GM19463 (cell line): ENCODE results near the gene KRABD2.
"Not testable (repeated sequence)": the region's sequence is repeated elsewhere in the genome, so short reads cannot be mapped to it uniquely, and the experiment has no call there.

Experiments used
- ATAC-seq: cut with Tn5 transposase; IDR thresholded peaks from one replicate; pipeline ENCODE4 v1.9.1; 2021; ENCODE audit warnings: mild to moderate bottlenecking, moderate library complexity; ENCODE audit not compliant: unreplicated experiment

KRABD2 gene

DNA sequence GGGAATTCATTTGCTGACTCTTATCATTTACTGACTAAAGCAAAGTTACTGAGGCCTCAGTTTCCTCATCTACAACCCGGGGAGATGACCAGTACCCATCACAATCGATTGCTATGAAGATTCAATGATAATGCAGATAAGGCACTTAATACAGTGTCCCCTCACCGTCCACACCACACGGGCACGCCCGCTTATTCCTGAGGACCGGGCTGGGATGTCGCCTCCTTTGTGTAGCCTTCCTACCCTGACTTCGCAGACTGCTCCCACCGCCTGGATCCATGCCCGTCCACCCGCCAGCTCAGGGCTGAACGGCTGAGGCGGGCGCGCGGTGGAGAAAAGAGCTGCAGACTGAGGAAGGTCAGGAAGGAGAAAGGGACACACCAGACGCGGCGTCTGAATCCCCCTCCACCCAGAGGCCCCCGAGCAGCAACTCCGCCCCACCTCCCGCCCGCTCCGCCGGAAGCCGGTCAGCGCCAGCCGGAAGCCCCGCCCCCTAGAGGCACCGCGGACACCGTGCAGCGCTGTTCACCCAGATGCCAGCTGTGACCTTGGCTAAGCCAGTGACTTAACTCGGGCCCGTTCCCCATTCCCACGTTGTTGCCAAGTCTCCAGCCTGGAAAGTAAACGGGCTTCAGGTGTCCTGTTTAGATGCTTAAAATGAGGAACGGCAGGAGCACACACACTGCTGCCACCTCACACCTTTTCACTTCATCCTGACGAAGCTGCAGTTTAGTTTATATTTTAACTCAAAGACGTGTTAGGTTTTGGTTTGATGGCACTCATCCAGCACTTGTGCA, at the start of gene KRABD2:
KRABD2 (minus strand) TSS at position 434 of the 797 bp plus-strand sequence.
- ATAC-seq = peak; percentile 95

DNA sequence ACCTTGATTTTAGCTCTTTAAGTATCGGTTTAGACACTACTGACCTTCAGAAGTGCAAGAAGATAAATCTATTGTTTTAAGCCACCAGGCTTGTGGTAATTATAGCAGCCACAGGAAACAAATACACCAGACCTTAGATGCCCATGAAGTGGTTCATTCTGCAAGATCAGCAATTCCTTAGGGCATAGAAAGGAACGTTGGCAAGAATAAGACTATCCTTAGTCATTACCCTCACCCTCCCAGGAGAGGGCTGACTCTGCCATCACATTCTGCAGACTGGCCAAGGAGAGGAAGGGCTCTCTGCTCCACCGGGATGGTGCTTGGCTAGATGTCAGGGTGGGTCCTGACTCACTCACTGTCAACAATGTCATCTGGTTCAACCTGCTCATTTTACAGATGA, 45.1 kb upstream of the KRABD2 start:
- ATAC-seq = no peak

DNA sequence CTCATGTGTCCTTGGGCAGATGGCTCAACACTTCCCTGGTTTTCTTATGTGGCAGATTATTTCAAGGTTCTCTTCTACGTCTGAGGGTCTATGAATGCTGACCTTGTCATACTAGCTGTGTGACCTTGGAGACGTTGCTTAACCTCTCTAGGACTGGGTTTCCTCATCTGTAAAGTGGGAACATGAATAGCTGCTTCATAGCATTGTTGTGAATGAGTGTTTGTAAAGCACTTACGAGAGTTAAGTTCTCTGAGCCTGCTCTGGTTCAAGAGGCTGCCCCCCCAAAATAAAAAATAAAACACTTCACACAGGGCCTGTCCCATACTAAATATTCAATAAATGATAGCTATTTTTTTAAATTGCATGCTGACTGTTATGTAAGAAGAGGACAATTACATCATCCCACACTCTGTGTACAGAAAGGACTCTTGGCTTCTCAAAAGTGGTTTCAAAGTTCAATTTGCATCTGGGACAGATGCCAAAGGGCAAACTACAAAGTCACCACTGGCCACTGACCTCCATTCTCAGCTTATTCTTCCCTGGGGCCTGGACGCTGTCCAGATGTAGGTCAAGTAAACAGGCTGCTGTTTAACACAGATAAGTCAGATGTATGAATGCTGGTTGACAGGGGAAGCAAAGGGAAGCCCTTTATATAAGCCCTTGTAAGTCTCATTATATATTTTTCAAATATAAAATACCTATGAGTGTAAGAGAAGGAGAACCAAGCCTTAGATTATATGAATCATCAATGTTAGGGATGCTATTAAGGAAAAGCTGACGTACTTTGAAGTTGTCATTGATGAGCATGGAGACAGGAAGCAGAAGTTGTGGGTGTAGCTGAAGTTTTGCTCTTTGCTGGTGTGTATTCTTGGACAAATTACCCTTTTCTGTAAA, 43.8 kb upstream of the KRABD2 start:
- no peak for ATAC-seq

DNA sequence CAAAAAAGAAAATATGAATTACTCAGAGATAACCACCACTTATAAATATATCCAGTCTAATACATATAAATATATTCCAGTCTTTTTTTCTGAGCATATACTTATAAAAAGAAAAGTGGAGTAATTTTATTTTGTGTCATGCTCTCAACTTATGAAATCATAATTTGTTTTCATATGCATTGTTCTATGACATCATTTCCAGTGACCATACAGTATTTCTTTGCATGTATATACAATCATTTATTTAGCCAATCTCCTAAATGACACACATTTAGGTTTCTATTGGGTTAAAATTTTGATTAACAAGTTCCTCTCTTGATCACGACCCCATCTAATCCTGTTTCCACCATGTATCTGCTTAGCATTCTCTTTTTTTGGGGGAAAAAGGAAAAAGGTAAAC, 42.8 kb upstream of the KRABD2 start:
- ATAC-seq = no peak

DNA sequence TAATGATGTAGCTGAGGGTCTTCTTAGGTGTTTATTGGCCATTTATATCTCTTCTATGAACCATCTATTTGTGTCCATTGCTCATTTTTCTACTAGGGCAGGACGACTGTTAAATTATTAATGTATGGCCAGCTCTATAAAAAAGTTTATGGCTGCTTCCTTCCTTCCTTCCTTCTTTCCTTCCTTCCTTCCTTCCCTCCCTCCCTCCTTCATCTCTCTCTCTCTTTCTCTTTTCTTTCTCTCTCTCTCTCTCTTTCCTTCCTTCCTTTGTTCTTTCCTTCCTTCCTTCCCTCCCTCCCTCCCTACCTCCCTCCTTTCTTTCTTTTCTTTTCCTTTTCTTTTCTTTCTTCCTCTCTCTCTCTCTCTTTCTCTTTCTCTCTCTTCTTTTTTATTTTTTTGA, 42.0 kb upstream of the KRABD2 start:
- ATAC-seq = no peak

DNA sequence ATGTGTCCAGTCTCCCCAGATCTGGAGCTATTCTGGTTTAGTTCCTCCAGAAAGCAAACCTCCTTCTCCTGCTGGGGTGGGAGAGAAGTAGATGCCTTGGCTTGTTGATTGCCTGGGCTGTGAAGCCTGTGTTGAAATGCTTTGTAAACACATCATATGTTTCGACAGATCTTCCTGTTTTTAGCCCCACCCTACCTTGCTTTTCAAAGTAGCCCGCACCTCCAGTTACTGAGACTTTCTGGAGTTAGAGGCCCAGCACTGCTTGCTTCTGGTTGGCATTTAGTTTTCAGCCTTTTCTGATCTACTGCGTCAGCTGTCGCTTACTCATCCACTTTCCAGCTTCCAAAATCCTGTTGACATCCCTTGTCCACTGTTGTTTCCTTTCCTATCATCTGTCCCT, 41.3 kb upstream of the KRABD2 start:
- ATAC-seq = no peak

DNA sequence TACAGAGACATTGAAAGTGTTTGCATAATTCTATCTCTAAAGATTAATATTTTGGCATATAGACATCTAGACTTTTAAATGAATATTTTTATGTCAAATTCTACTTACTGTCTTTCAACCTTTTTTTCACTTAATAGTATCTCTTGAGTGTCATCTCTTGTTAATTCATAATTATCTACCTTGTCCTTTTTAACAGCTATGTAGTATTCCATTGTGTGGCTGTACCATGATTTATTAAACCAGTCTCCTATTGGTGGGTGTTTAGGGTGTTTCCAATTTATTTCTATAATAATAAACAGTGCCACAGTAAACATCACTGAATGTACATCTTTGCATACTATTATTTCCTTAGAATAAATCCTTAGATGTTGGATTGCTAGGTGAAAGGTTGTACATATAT, 37.4 kb upstream of the KRABD2 start:
- ATAC-seq = no peak

DNA sequence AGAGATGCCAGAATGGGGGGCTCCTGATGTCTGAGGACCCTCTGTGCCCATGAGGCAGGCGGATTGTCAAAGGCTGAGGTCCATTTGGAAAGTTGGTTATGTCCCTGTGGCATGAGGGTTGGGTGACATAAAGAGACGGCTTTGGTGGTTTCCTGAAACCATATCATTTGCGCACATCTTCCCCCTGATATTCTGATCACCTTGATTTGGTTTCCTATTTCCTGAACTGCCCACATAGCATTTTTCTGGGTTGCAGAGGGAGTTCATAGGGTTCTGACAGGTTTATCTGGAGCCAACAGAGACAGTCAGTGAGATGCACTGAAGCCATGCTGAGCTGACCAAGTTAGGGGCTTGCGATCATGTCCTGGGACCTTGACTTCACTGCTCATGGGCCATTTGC, 36.8 kb upstream of the KRABD2 start:
- no peak for ATAC-seq

DNA sequence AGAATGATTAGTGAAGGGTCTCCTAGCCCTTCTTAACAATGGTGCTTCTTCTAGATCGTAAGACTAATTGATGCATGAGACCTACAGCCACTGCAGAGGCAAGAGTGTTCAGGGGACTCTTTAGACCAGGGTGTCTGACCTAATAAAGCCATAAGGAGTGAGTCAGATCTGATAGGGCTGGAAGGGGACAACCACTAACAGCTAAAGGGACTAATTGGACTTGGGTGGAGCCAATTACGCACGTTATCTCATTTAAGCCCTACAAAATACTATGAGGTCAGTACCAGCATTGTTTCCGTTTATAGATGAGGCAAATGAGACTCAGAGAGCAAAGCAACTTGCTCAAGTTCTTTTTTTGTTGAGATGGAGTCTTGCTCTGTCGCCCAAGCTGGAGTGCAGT, 35.6 kb upstream of the KRABD2 start:
- ATAC-seq = no peak

DNA sequence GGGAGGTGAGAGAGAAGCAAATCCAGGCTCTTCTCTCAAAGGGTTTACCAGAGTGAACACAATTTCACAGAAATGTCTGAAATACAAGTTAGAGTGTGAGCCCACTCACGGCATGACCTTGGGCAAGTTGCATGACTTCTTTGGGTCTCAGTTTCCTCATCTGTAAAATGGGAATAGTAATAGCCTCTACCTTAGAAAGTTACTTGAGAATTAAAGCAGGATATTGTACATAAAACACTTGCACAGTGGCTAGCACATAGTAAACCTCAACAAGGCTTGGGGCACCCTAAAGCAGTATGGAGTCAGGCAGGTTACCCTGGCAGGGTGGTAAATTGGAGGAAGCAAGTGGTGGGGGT, 34.4 kb upstream of the KRABD2 start:
- no peak for ATAC-seq

DNA sequence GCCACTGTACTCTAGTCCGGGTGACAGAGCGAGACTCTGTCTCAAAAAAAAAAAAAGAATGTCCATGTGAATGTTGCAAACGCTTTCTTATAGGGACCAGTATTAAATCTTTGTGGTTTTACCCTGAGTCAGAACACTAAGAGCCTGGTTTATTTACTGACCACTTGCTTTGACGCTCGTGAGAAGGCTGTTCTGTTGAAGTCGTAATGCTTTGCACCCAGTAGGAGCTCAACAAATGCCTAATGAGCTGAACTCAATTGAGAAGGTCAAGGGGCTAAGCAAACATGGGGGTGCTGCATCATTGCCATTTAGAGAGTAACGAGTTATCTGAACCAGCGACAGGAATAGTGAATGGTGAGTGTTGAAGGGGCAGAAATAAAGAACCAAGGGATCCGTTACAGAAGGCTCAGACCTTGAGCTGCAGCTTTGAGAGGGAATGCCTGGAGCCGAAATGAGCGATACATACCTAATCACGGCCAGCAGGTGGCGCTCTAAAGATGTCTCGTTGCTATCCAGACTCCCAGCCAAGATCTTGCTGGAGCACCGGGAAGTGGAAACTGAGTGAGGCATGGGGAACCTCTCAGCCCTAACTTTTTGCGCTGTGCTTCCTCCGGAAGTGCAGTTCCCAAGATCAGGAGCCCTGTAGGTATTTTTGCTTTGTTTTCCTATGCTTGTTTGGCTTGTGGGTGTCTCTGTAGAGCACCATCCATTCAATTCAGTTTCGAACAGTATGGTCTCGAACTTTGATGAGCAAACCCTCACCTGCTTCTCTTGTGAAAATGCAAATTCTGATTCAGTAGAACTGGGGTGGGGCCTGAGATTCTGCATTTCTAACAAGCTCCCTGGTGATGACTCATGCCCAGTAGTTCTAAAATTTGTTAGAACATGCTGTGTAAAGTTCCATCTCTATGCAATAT, 33.7 kb upstream of the KRABD2 start:
- ATAC-seq = no peak

DNA sequence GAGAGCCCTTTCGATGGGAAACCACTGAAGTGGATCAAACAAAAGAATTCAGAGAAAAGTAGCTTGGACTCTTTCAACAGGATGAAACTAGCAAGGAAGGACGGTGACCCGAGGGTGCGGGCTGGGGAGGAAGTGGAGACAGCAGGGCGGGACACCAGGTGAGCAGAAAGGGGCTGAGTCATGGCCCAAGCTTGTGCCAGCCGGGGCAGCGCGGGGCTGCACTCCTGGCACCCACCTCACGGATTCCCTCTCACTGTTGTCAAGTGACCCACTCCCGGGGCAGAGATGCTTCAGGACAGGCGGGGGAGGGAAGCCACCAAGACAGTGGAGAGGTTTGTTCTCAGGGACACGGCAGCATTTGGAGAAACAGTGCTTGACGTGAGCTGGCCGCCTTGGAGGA, 31.9 kb upstream of the KRABD2 start:
- ATAC-seq = no peak

DNA sequence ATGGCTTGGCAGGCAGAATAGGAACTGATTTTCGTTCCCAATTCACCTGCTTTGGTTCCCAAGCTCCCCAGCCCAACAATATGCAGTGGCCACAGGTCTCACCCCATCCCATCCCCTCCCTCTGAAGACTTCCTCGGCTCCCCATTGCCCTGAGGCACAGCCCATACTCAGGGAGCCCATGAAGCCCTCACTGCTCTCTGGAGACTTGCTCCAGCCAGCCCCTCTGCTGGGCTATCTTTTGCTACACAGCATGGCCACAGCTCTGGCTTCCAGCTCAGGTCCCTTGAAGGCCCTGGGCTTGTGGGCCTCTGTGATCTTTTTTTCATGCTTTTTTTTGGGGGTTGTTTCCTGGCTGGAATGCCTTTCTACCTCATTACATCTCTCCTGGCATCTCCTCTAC, 29.7 kb upstream of the KRABD2 start:
- no peak for ATAC-seq

DNA sequence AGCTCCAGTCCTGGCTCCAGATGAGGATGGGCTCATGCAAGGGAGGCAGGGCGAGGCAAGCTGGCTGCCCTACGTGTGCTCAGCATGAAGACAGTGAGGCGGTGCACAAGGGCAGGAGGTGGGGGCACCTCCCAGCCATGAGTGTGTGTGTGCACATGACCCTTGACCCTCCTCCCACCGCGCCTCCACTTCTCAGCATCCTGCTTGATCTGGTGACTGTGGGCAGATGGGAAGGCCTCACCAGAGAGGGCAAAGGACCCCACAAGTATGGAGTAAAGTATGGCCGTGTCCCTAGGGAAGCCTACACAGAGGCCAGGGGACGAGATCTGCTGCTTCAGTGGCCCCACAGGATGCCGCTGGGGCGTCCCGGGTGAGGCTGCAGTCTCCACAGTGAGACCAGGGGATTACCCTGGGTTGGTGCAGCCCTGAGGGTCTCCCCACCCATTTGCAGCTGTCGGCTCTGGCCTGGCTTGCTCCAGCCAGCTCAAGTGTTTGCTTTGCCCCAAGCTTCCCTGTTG, 29.1 kb upstream of the KRABD2 start:
- no peak for ATAC-seq

DNA sequence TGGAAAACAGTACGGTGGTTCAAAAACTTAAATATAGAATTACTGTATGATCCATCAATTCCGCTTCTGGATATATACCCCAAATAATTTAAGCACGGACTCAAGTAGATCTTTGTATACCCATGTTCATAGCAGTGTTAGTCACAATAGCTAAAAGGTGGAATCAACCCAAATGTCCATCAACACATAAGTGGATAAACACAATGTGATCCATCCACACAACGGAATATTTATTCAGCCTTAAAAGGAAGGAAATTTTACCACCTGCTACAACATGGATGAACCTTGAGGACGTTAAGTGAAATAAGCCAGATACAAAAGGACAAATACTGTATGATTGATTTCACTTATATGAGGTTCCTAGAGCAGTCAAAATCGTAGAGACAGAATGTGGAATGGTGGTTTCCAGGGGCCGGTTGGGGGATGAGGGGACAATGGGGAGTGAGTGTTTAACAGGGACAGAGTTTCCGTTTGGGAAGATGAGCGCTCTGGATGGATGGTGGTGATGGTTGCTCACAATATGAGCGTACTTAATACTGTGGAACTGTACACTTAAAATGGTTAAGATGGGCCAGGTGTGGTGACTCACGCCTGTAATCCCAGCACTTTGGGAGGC, 26.5 kb upstream of the KRABD2 start:
- ATAC-seq = no peak

DNA sequence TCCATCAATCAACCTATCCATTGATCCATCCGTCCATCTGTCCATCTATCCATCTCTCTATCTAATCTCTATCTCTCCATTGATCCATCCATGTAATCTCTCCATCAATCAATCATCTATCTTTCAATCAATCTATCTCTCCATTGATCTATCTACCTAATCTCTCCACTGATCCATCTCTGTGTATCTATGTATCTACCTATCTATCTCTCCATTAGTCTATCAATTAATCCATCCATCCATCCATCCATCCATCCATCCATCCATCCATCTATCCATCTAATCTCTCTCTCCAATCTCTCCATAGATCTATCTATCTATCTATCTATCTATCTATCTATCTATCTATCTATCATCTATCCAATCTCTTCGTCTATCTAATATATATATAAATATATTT, 24.6 kb upstream of the KRABD2 start:
- ATAC-seq = no peak

DNA sequence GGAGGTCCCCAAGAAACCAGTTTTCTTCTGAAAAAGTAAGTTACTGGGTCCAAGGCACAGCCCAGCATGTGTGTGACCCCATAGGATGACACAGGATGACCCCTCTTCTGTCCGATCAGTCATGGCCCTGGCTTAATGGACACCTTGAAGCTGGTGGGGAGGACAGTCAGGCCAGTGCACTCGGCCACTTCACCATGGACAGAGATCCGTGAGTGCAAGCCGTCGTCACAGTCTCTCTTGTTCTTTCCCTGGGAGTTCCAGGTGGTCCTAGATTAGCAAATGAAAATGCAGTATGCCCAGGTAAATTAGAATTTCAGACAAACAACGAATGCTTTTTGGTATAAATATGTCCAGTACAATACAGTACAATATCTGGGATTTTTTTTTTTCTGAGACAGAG, 22.5 kb upstream of the KRABD2 start:
- ATAC-seq = no peak

DNA sequence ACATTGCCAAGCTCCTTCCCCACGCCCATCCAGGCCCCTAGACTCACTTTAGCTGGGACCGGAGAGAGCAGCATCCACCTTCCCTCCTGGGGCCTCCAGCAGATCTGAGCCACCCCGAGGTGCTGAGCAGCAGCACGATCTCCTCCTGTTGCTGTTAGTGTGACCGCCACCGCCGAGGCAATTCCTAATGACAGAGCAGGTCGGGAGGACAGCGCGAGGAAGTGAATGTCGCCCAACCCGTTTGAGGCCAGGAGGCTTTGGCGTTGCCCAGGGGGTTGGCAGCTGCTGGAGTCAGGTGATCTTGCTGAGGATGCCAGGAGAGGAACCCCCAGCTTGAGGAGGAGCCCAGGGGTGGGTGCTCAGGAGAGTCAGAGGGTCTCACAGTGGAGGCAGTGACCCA, 21.1 kb upstream of the KRABD2 start, which contains the start of gene RNF222:
RNF222 (minus strand) TSS at position 192 of the 400 bp plus-strand sequence. CDS start 4,366 bp downstream, outside the sequence.
- no peak for ATAC-seq

DNA sequence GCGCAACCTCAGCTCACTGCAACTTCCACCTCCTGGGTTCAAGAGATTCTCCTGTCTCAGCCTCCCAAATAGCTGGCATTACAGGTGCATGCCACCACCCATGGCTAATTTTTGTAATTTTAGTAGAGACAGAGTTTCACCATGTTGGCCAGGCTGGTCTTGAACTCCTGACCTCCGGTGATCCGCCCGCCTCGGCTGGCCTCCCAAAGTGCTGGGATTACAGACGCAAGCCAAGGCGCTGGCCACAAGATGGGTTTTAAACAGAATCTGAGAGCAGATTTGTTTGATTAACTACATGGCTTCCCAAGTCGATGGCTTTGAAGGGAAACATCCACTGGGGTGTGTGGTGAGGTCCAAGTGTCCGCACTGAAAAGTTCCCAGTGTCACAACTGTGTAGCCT, 18.0 kb upstream of the KRABD2 start:
- not testable (repeated sequence) for ATAC-seq

DNA sequence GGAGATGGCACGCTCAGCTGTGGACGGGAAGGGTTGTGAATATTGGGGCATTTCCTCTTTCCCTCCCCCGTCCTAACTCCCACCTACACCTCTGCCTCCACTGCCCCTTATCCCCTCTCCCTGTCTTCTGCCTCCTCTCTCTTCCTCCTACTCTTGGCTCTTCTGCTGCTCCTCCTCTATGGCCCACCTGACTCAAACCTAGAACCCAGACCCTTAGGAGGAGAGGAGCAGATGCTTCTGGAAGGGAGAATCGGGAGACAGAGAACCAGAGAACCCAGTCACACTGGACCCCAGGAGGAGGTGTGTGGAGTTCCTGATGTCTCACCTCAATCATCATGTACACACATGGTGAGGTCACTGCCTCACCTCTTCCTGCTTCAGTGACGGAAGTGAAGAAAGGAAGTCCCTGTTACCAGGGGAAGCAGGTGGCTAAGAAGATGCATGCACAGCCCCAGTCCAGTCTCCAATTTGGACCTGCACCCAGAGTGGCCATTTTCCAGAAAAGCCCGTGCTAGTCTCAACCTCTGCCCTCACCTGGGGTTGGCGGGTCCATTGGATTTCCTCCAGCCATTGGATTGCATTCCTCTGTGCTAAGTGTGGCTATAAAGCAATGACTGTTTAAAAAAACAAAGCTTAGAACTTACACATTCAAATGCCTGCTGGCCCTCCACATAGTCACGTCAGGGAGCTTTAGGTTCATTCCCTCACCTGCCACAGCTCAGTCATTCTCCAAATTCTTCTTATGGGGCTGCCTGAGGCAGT, 17.1 kb upstream of the KRABD2 start:
- ATAC-seq = no peak
